ENCODE data around the gene MRPS27. TPM values are rescaled to one million over a fixed set of nuclear protein-coding genes. Genes with fewer than 3 reads are reported as not detected.

The MRPS27 gene
- total and polyA plus RNA-seq, 2 of the 13 experiments (the other 11 are each of a cell fraction or from before 2014, with no cell fraction given): 71.8 to 115 TPM

- no peak for TF ChIP-seq RNF219 (CRISPR knock-in tag; IDR thresholded peaks at IDR 0.05)
- no peak for TF ChIP-seq ZNF768 (CRISPR knock-in tag; IDR thresholded peaks at IDR 0.05)
- no peak for TF ChIP-seq TBL1XR1 (IDR thresholded peaks at IDR 0.05; ENCODE audit: borderline replicate concordance, low read length, partially characterized antibody)
- TF ChIP-seq SALL1 (CRISPR knock-in tag; IDR thresholded peaks at IDR 0.05): no peak
Measured at GRCh38 chr5:72209147-72210115, 110.6 kb downstream of the MRPS27 start (continued).

GRCh38 chr5:72208324-72208926 is 111.6 kb downstream of the MRPS27 start:
- Histone ChIP-seq H3K27ac (ENCODE audit: extremely low read length, insufficient read depth, low read length) (no peak overlapping the region), H3K27me3 (ENCODE audit: control insufficient read depth in 1 of 2, insufficient read depth in 2 of 2, low read length in 2 of 2) (no peaks in the 10 kb centered on the region), H3K4me2 (ENCODE audit: low read depth, low read length) (no peak overlapping the region), H3K9ac (ENCODE audit: insufficient read depth, low read depth, low read length) (no peak overlapping the region), H3K36me3 (replicated peaks in 1 of 2; ENCODE audit: control insufficient read depth in 1 of 2, insufficient read depth in 2 of 2, low read length in 2 of 2) (peaks cover 0 to 2% of the 10 kb centered on the region in 2 experiments; a peak in 1 of 5 replicates), H3K9me3 (ENCODE audit: low read length) (no peaks in the 10 kb centered on the region), H3K4me1 (ENCODE audit: insufficient read depth, low read length) (peaks cover 19% of the 10 kb centered on the region; the same call in 1 of the 2 replicates), H2AFZ (ENCODE audit: low read length) (no peak overlapping the region), H3K4me3 (replicated peaks in 1 of 3; ENCODE audit: insufficient read depth in 1 of 3, low read depth in 2 of 3, low read length in 3 of 3) (no peak overlapping the region), H3K79me2 (ENCODE audit: insufficient read depth, low read length) (no peaks in the 10 kb centered on the region), H4K20me1 (ENCODE audit: insufficient read depth, low read length) (no peaks in the 10 kb centered on the region)
- ATAC-seq (no peak), DNase-seq (ENCODE audit: low spot score) (no peak), FAIRE-seq (no peak)
- in situ Hi-C loops (cut with HindIII; ENCODE audit: extremely low pct_ligation_motif_present, low pct_unique_long_range_greater_than_20kb) (no loop called here), intact Hi-C loops (cut with micrococcal nuclease; ENCODE audit: unreplicated experiment) (no loop called here)
- 92% methylated on average over 3 of the region's 3 CpGs for WGBS (ENCODE audit: low lambda C conversion rate)
- no TSS peak for BruUV-seq (replicated peaks)
- TF ChIP-seq ERF (CRISPR knock-in tag; IDR thresholded peaks at IDR 0.05) (no peak), NCOA2 (CRISPR knock-in tag; IDR thresholded peaks at IDR 0.05) (no peak), NR2C2 (CRISPR knock-in tag; IDR thresholded peaks at IDR 0.05; ENCODE audit: borderline replicate concordance) (no peak), ZNF234 (CRISPR knock-in tag; conservative IDR thresholded peaks at IDR 0.05) (no peak), ZNF777 (CRISPR knock-in tag; IDR thresholded peaks at IDR 0.05) (no peak), ZNF570 (CRISPR knock-in tag; IDR thresholded peaks at IDR 0.05; ENCODE audit: borderline replicate concordance) (no peak), NCOA1 (CRISPR knock-in tag; IDR thresholded peaks at IDR 0.05) (no peak), ZBTB7A (CRISPR knock-in tag; IDR thresholded peaks at IDR 0.05) (no peak), ZNF354B (CRISPR knock-in tag; IDR thresholded peaks at IDR 0.05) (no peak), ZNF687 (CRISPR knock-in tag; IDR thresholded peaks at IDR 0.05) (no peak), ZNF598 (CRISPR knock-in tag; IDR thresholded peaks at IDR 0.05; ENCODE audit: borderline replicate concordance) (no peak)
- ChIA-PET CTCF (ENCODE audit: low intra/inter-chr PET ratio, low total read pairs) (no interaction called here), POLR2A (no interaction called here)

Data from HepG2 (cell line).